ENCODE data around the gene CPSF6. TPM values are rescaled to one million over a fixed set of nuclear protein-coding genes. Genes with fewer than 3 reads are reported as not detected.
"Not testable (repeated sequence)": the region's sequence is repeated elsewhere in the genome, so short reads cannot be mapped to it uniquely, and the experiment has no call there.

CPSF6 gene
- total RNA-seq, 1 donor from 2014 or later = 90.8 TPM

- H3K27me3 Mint-ChIP-seq (ENCODE audit: unreplicated experiment) = peaks cover 1% of the 10 kb centered on the region
- no peak for DNase-seq (ENCODE audit: low spot score)
- H3K4me1 Mint-ChIP-seq (ENCODE audit: unreplicated experiment) = peaks cover 5% of the 10 kb centered on the region
- H3K4me3 Mint-ChIP-seq (ENCODE audit: unreplicated experiment) = no peak overlapping the region
- H3K9me3 Mint-ChIP-seq (ENCODE audit: unreplicated experiment) = no peaks in the 10 kb centered on the region
- TF ChIP-seq, protein P1, sequence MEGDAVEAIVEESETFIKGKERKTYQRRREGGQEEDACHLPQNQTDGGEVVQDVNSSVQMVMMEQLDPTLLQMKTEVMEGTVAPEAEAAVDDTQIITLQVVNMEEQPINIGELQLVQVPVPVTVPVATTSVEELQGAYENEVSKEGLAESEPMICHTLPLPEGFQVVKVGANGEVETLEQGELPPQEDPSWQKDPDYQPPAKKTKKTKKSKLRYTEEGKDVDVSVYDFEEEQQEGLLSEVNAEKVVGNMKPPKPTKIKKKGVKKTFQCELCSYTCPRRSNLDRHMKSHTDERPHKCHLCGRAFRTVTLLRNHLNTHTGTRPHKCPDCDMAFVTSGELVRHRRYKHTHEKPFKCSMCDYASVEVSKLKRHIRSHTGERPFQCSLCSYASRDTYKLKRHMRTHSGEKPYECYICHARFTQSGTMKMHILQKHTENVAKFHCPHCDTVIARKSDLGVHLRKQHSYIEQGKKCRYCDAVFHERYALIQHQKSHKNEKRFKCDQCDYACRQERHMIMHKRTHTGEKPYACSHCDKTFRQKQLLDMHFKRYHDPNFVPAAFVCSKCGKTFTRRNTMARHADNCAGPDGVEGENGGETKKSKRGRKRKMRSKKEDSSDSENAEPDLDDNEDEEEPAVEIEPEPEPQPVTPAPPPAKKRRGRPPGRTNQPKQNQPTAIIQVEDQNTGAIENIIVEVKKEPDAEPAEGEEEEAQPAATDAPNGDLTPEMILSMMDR (IDR thresholded peaks at IDR 0.05; ENCODE audit: unreplicated experiment) = no peak
- H3K27ac Mint-ChIP-seq (ENCODE audit: unreplicated experiment) = no peak overlapping the region
- H3K36me3 Mint-ChIP-seq (ENCODE audit: low read depth, unreplicated experiment) = peaks cover 24% of the 10 kb centered on the region
Measured at GRCh38 chr12:69262264-69262974, 23.1 kb downstream of the CPSF6 start.

GRCh38 chr12:69265205-69265604 lies 25.8 kb downstream of the CPSF6 start:
- no peaks in the 10 kb centered on the region for H3K4me1 Mint-ChIP-seq (ENCODE audit: unreplicated experiment)
- H3K36me3 Mint-ChIP-seq (ENCODE audit: low read depth, unreplicated experiment) = peaks cover 15% of the 10 kb centered on the region
- H3K4me3 Mint-ChIP-seq (ENCODE audit: unreplicated experiment) = no peak overlapping the region
- no peak overlapping the region for H3K27ac Mint-ChIP-seq (ENCODE audit: unreplicated experiment)
- H3K9me3 Mint-ChIP-seq (ENCODE audit: unreplicated experiment) = no peaks in the 10 kb centered on the region
- no peak for DNase-seq (ENCODE audit: low spot score)
- peaks cover 1% of the 10 kb centered on the region for H3K27me3 Mint-ChIP-seq (ENCODE audit: unreplicated experiment)
- TF ChIP-seq, protein P1 (IDR thresholded peaks at IDR 0.05; ENCODE audit: unreplicated experiment) = no peak

DNA sequence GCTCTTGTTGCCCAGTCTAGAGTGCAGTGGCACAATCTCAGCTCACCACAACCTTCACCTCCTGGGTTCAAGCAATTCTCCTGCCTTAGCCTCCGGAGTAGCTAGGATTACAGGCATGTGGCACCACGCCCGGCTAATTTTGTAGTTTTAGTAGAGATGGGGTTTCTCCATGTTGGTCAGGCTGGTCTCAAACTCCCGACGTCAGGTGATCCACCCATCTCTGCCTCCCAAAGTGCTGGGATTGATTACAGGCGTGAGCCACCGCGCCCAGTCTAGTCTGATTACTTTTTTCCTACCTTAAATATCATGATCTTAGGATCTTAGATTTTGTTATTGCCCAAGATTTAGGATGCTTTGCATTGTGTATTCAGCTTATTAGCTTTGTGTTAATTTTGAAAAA lies 26.3 kb downstream of the CPSF6 start:
- DNase-seq (ENCODE audit: low spot score); H3K27ac Mint-ChIP-seq (ENCODE audit: unreplicated experiment); H3K4me1 Mint-ChIP-seq (ENCODE audit: unreplicated experiment); H3K9me3 Mint-ChIP-seq (ENCODE audit: unreplicated experiment); H3K4me3 Mint-ChIP-seq (ENCODE audit: unreplicated experiment); H3K27me3 Mint-ChIP-seq (ENCODE audit: unreplicated experiment): not testable (repeated sequence)
- H3K36me3 Mint-ChIP-seq (ENCODE audit: low read depth, unreplicated experiment) = peaks cover 10% of the 10 kb centered on the region

GRCh38 chr12:69266036-69266635 lies 26.8 kb downstream of the CPSF6 start:
- Mint-ChIP-seq H3K4me1 (ENCODE audit: unreplicated experiment) (no peaks in the 10 kb centered on the region), H3K36me3 (ENCODE audit: low read depth, unreplicated experiment) (peaks cover 5% of the 10 kb centered on the region), H3K27ac (ENCODE audit: unreplicated experiment) (no peak overlapping the region), H3K27me3 (ENCODE audit: unreplicated experiment) (no peaks in the 10 kb centered on the region), H3K9me3 (ENCODE audit: unreplicated experiment) (no peaks in the 10 kb centered on the region), H3K4me3 (ENCODE audit: unreplicated experiment) (no peak overlapping the region)
- DNase-seq (ENCODE audit: low spot score) = no peak
- TF ChIP-seq, protein P1 (IDR thresholded peaks at IDR 0.05; ENCODE audit: unreplicated experiment) = no peak

DNA sequence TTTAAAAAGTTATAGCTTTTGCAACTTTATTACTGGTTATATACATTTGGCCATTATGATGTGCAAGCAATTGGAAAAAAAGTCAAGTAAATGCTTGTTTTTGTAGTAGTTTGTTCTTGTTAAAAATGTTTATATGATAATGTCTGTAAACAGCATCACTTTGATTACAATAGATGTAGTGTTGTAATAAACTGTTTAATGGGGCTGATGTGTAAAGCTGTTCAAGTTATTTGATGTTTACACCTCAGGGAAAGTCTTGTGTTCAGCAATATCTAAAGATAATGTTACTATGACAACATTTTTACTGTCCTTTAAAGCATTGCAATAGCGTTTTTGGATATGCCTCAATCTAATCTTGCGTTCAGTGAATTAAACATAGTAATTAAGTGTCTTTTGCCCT lies 30.4 kb downstream of the CPSF6 start:
- H3K36me3 Mint-ChIP-seq (ENCODE audit: low read depth, unreplicated experiment) = no peaks in the 10 kb centered on the region
- DNase-seq (ENCODE audit: low spot score) = no peak
- TF ChIP-seq, protein P1 (IDR thresholded peaks at IDR 0.05; ENCODE audit: unreplicated experiment) = no peak
- no peak overlapping the region for H3K4me3 Mint-ChIP-seq (ENCODE audit: unreplicated experiment)
- no peak overlapping the region for H3K27ac Mint-ChIP-seq (ENCODE audit: unreplicated experiment)
- no peaks in the 10 kb centered on the region for H3K9me3 Mint-ChIP-seq (ENCODE audit: unreplicated experiment)
- no peaks in the 10 kb centered on the region for H3K27me3 Mint-ChIP-seq (ENCODE audit: unreplicated experiment)
- no peaks in the 10 kb centered on the region for H3K4me1 Mint-ChIP-seq (ENCODE audit: unreplicated experiment)
